NCI-H146 (cell line): ENCODE data around the gene LRBA.
A peak's percentile ranks its signal among the peaks of the same experiment; 100 is the strongest.
"Not testable (repeated sequence)": the region's sequence is repeated elsewhere in the genome, so short reads cannot be mapped to it uniquely, and the experiment has no call there.

Experiments
- DNase-seq: peaks from one replicate; lab custom pipeline; 2025; lab: John Stamatoyannopoulos, UW

The LRBA gene

DNA sequence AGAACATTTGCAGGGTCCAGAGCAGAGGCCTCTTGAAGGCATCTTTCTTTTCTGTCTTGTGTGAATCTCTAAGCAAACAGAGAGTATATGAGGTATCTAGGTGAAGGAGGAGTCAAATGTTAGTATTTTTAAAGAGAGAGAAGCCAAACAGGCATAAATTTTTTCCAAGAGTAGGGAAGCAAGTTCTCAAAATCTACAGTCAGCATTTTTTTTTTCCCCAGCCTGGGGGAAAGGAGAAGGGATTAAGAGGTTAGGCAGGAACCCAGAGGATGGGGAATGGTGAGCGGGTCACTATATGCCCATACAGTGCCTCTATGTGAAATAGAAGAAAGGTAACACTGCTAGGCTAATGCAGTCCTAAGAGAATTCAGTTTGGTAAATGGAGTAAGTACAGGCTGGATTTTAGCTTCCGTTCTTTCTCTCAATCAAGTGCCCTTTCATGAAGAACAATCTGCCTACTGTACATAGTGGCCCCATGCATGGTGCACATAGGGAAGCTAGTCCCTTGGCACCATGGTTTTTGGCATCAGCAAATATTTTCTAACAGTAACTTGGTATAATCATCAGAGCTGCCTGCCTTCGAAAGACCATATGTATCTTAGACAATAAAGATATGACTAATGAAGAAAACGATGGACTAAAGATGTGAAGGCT is 596.2 kb downstream of the LRBA start:
- DNase-seq, result no peak

DNA sequence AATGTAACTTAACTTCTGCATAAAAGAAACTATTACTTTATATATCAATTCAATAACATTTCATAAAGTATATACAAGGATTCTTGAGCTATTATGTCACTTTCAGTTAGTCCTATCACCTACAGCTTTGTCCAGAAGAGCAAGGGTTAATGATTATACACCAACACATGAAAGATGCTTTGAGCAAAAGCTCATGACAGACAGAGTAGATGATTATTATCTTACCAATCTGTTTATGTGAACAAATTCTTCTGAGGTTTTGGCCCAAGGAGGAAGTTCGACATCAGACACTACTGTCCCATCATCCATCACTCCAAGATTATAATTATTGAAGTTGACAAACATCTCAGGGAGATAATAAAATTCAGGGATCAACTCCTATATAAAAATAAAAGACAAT is 599.9 kb downstream of the LRBA start:
- DNase-seq, result no peak

DNA sequence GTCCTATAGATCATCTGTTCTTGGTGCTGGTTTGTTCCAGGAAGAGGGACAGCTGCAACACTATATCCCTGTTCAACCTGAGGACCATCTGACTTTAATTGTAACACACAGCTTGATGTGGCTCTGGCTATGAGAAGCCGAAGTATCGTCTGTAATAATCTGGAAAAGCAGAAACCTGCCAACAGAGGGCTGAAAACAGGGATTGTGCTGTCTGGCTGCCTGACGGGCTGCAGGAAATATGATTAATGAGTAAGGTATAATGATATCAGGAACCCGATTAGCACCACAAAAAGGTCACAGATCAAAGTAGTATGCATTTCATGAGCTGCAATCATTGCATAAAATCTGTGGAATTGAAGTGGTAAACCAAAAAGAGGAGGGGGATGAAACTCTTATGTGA is 603.6 kb downstream of the LRBA start:
- peak; percentile 51 for DNase-seq

DNA sequence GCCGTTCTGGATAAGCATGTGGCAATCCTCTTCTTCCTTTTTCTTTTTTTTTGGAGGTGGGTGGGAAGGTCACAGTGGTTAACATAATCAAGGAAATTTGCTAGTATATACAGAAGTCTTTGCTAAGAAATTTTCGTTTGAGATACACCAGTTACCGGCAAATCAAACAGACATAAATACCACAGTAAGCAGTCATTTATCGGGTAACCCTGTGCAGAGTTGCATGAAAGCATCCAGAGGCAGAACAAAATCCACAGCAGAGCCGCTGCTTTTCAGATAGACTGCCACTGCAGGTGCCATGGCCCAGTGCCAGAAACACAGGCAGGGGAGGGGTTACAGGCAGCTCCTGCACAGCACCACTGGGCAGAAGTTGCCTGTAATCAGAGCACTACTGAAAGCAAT is 612.2 kb downstream of the LRBA start:
- peak; percentile 86 for DNase-seq

DNA sequence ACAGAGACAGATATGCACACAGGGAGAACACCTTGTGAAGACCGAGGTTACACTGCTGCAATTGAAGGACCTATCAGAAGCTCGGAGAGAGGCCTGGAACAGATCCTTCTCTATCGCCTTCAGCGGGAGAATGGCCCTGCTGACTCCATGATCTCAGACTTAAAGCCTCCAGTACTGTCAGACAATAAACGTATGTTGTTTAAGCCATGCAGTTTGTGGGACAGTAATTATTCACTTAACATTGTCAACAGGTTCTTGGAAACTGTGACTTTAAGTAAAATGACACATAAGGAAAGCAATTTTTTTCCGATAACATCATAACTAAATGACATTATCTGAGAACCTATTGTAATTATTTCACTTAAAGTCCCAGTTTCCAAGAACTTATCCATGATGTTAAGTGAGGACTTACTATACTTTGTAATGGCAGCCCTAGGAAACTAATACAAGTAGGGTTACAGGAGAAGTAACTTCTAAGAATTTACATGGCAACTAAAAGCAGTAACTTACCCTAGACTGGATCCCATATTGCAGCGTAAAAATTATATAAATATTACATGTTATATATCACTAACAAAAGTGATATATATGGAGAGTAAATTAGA is 613.9 kb downstream of the LRBA start:
- DNase-seq, result no peak

DNA sequence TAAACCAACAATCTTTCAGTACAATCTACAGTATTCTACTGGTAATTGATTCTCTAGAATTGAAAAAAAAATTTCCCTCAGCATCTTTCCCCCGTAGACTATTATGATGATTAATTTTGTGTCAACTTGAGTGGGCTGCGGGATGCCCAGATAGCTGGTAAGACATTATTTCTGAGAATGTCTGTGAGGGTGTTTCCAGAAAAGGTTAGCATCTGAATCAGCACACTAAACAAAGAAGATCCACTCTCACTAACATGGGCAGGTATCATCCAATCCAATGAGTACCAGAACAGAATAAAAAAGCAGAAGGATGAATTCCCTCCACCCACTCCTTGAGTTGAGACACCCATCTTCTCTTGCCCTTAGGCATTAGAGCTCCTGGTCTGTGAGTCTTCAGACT is 619.2 kb downstream of the LRBA start:
- no peak for DNase-seq

DNA sequence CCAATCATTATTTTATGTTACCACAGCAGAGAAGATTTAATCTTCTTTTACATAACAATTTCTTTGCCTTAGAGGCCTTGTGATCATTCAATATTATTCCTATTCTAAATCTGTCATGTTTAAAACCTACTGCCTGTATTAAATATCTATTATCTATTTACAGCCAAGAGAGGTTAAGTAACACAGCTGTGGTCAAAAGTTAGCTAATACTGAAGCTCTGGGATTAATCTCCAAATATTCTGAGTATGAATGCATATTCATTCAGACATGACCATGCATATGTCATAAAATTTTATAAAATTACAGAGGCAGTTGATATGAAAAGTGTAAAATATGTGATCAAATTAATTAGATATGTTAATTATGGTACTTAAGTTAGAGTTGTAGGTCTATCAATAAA is 621.0 kb downstream of the LRBA start:
- DNase-seq, result no peak

DNA sequence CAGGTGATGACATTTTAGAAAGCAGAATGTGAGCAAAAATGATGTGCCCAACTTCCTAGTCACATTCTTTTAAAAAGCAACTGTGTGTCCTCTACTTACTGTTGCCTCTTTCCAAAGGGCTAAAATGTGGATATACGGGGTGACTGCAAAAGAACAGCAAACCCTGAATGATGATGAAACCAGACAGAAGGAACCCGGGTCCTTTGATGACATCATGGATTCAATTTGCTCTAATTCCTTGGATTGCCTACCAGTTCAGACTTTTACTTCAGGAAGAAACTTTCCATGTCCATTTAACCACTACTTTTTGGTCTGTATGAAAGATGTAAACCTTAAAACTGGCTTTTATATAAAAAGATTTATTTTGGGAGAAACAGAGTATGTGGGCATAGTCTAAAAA is 624.0 kb downstream of the LRBA start:
- DNase-seq, result no peak

DNA sequence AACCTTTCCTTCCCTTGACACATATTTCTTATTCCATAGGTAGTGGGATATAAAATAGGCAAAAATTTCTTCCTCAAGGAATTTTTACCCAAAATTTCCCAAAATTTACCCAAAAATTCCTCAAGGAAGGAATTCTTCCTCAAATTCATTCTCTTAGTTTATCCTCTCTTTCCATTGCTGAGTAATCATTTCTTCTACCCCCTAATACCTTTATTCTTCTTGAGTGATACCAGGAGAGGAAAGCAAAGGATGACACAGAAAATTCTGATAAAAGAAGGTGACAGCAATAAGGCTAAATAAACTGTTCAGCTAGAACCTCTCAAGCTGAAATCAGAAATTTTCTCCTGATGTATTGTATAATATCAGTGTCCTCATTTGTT is 624.6 kb downstream of the LRBA start:
- no peak for DNase-seq

DNA sequence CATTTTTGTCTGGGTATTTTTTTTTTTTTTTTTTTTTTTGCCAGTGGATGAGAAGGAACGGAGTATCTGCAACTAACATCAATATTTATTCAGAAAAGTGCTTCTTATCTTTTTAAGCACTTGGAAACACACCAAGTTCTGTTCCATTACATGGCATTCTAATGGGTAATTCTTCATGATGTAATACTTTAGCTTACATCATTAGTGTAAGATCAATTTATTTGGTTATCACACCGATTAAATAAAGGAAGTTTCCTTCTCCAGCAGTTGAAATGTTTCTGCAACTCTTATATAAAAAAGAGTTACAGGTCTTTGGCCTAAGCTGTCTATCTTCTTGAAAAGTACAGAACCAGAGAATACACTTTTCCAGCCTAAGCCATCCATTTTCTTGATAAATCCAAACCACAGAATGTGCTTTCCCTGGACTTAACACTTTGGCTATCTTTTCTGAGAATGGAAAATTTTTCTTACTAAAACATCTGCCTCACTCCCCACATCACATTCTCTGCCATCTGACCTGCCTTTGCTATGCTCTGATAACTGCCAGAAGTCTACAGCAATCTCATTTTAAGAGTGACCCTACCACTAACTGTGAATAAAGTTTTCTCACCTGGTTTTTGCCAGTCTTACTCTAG is 625.1 kb downstream of the LRBA start:
- DNase-seq, result no peak

DNA sequence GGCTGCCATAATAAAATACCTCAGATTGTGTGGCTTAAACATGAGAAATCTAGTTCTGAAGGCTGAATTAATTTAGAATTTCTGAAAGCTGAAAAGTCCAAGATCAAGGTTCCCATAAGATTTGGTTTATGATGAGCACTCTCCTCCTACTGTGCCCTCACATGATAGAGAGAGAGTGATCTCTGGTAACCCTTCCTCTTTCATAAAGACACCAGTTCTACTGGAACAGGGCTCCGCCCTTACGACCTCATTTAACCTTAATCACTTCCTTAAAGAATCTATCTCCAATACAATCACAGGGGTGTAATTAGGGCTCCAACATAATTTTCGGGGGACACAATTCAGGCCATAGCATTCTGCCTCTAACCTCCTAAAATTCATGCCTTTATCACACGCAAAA is 627.1 kb downstream of the LRBA start:
- no peak for DNase-seq

DNA sequence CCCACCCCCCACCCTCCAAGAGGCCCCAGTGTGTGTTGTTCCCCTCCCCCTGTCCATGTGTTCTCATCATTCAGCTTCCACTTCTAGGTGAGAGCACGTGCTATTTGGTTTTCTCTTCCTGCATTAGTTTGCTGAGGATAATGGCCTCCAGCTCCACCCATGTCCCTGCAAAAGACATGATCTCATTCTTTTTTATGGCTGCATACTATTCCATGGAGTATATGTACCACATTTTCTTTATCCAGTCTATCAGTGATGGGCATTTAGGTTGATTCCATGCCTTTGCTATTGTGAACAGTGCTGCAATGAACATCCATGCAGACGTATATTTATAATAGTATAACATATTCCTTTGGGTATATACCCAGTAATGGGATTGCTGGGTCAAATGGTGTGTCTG is 628.7 kb downstream of the LRBA start:
- DNase-seq, result not testable (repeated sequence)

DNA sequence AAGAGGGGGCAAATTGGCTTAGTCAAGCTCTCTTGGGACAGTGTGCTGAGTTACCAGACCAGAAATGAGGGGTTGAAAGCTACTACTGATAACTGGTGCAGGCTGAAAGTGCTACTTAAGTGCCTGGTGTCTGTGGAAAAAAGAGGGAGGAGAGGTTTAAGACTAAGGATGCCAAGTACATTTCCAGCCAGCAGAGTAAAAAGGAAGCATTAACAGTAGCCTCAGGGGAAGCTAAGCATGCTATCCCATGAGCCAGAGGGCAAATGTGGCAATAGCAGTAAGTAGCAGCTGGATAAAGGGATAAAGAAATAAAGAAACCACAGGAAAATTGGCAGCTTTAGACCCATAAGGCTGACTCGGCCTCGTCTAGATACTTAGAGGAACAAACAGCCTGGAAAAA is 629.5 kb downstream of the LRBA start:
- no peak for DNase-seq

DNA sequence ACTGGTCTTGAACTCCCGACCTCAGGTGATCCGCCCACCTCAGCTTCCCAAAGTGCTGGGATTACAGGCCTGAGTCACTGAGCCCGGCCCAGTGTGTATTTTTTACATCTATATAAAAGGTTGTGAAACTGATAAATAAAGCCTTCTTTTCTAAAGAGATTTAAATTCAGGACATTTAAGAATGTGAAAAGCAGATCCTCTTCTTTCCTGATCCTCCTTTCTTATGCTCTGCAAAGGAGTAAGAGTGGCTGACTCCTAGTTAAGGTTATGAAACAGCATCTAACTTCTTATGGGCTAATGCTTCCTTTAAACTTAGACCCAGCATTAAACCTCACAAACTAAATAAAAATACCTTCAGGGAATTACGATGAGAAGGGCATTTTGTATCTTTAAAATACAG is 630.8 kb downstream of the LRBA start:
- no peak for DNase-seq

DNA sequence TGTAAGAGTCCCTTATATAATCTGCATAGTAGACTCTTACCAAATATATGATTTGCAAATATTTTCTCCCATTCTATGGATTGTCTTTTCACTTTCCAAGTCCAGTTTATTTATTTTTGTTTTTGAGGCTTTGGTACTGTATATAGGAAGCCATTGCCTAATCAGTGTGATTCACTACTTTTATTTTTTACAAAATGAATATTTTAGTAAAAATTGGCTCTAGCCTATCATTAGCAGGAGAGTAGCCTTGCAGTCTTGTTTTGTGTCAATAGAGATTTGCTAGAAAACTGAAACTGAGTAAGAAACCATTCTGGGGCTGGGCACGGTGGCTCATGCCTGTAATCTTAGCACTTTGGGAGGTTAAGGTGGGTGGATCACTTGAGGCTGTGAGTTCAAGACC is 633.1 kb downstream of the LRBA start:
- DNase-seq, result no peak

DNA sequence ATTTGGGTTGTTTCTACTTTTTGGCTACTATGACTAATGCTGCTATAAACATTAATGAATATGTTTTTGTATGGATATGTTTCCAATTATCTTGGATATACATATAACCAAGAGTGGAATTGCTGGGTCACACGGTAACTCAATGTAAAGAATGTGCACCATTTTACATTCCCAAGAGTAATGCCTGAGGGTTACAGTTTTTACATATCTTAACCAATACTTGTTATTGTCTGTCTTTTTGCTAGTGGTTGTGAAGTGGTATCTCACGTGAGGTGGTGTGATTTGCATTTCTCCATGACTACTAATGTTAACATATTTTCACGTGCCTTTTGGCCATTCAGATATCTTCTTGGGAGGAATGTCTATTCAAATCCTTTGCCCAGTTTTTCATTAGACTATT is 633.5 kb downstream of the LRBA start:
- no peak for DNase-seq

DNA sequence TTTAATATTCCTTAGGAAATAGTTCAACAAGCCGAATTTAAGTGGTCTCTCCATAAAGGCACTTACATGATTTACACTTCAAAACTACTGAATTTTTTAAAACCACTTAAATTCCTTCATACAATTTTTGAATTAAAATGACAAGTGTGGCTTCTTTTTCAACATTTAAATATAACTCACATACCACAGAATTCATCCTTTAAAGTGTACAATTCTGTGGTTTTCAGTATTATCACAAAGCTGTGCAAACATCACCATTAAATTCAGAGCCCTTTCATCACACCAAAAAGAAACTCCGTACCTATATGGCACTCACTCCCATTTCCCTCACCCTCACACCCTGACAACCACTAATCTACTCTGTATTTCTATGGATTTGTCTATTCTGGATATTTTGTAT is 634.0 kb downstream of the LRBA start:
- no peak for DNase-seq

DNA sequence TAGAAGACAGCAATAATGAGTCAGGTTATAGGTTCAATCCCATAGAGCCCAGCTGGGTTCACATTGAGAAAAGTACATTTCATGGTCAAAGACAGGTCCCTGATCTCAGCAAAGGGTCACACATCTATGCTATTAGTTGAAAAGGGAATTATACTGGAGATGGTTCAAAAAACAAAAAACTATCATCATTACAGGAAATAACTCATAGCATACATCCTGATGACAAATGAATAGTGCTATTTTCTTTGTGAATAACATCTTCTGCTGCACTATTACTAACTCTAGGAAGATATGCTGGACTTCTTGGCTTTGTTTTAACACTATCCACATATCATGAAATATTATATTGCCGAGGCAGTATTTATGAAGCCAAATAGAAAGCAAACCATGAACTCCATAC is 635.6 kb downstream of the LRBA start:
- DNase-seq, result no peak

DNA sequence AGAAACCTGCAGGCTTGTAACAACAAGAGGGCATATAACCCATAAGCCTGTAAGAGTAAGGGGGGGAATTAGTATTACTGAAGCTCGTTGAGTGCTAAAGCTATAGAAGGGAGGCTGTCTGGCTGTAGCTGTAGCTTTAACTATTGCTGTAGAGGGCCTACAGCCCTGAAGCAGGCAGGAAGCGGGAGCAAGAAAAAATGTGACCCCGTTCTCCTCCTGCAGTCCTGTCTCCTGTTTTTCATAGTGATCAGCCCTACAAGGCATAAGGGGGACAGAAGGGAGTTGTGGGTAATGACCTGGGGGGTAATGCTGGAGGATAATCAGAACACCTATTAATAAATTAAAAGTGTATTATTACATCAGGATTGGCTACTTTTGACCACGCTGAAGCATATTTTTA is 640.1 kb downstream of the LRBA start:
- no peak for DNase-seq

DNA sequence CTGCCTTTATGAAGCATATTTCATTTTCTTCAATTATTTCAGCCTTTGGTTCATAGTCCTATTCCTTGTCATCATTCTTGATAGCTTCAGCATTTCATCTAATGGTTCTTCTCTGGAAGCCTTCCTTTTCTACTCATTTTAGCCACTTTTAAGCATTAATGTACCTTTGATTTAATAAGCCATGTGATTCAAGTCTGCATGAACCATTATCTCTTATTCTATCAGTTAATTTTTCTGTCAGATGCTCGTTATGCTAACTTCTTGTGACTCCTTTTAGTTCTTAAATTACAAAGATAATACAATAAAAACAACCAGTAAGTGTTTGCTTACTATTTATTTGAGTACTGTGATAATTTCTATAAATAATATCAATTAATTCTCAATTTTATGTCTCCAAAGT is 643.2 kb downstream of the LRBA start:
- DNase-seq, result no peak

DNA sequence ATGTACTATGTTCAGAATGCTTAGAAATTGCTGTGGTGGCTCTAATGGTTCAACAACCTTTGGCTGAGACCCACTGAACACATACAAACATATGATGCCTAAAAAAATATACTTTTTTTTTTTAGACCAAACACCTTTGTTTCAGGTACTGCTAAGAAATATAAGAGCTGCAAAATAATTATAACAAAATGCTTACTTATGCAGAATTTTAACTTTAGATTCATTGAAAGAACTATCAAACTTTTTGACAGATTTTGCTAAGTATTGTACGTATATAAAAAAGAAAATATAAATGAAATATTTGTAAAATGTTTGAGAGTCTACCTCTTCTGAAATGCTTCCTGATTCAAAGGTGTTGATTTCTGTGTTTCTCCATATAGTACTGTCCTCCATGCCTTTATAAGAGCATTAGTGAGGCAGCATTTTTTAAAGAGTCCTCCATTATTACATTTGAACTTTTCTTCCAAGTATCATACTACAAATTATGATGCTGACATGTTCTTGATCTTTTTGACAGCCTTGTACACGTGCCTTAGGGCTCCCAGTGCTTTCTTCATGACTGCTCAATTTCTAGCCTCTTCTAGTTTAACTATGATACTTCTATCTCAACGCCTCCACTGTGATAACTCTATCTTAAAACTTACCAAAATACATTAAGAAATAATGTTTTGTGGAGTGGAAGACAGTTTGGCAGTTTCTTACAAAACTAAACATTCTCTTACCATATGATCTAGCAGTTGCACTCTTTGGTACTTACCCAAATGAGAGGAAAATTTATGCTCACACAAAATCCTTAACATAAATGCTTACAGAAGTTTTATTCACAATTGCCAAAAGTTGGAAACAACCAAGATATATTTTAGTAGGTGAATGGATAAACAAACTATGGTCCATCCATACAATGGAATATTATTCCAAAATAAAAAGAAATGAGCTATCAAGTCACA is 645.4 kb downstream of the LRBA start:
- no peak for DNase-seq

DNA sequence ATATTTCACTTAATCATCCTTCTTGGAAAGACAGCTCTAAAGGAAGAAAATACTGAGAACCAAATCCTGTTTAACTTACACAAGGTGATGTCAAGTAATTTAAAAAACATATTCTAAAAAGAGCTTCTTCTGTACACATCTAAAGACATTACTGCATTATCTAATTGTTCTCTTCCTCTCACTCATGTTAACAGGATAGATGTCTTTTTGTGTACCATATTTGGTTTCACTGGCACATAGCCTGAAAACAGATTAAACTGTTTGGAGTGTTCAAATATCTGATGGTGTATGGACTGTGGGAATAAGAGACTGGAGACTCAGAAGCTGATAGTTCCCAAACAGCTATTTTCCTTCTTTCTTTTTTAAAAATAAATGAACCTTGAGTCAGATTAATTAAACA is 646.4 kb downstream of the LRBA start:
- peak; percentile 31 for DNase-seq

DNA sequence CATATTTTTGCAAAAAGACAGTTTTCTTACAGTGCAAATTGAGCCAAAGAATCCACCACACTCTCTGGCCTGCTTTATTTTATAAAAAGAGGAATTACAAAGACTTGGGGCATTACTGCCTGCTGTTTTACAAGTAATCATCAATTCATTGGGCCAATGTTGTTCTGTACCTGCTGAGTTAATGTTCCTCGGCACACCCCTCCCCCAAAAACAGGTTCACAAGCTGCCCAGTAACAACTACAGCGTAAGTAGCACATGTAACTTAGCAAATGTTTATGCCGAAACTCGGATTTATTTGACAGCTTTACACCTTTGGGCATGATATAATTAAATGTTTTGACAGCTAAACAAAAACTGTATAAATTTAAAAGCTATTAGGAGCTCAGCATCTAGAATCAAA is 647.8 kb downstream of the LRBA start:
- peak; percentile 66 for DNase-seq
